Keratinocyte (primary cell): ENCODE results near the gene PRKCA. TPM values are rescaled to one million over a fixed set of nuclear protein-coding genes. Genes with fewer than 3 reads are reported as not detected.

ENCODE experiments used
- DNase-seq: peaks from one replicate; pipeline ENCODE4 v3.0.0-alpha.2; 2011; ENCODE audit warnings: low read depth, missing footprints, low spot score
- FAIRE-seq: peaks from 2 replicates; lab custom pipeline; 2011; peaks lifted over from hg19 to GRCh38; lab: Jason Lieb, UNC
- H2AFZ ChIP-seq: 2 replicates; pipeline ENCODE4 v1.6.0; 2012; ENCODE audit warnings: low read length, control low read depth, inconsistent platforms; ENCODE audit not compliant: control insufficient read depth
- H3K27ac ChIP-seq: 2 replicates; pipeline ENCODE4 v1.5.1; 2011; ENCODE audit warnings: low read length; ENCODE audit not compliant: control insufficient read depth, insufficient read depth
- H3K27me3 ChIP-seq: 3 replicates; pipeline ENCODE4 v1.6.0; 2011; ENCODE audit warnings: low read length; ENCODE audit not compliant: control insufficient read depth, insufficient read depth; ENCODE audit errors: extremely low read depth
- H3K36me3 ChIP-seq, 2 experiments: 2 replicates in 1 of 2; 3 replicates in 1 of 2; pipeline ENCODE4 v1.5.1; 2011; ENCODE audit warnings: low read length in 2 of 2, mild to moderate bottlenecking in 1 of 2; ENCODE audit not compliant: control insufficient read depth in 2 of 2, insufficient read depth in 2 of 2; ENCODE audit errors: extremely low read depth in 1 of 2
- H3K4me1 ChIP-seq: 3 replicates; pipeline ENCODE4 v1.5.1; 2011; ENCODE audit warnings: low read length; ENCODE audit not compliant: control insufficient read depth, insufficient read depth; ENCODE audit errors: extremely low read depth
- H3K4me2 ChIP-seq: 3 replicates; pipeline ENCODE4 v1.6.0; 2011; ENCODE audit warnings: low read depth, low read length; ENCODE audit not compliant: control insufficient read depth, insufficient read depth; ENCODE audit errors: extremely low read depth
- H3K4me3 ChIP-seq, 3 experiments: fragments of 200-600 bp in 1 of 3; sonication (generic) in 1 of 3; 2 replicates in 2 of 3; 3 replicates in 1 of 3; pipeline ENCODE4 v1.5.1; 2011 to 2016; ENCODE audit warnings: low read length in 3 of 3, mild to moderate bottlenecking in 3 of 3, control low read depth in 2 of 3, inconsistent platforms in 1 of 3, low read depth in 1 of 3, mixed read lengths in 1 of 3, mixed run types in 1 of 3, moderate library complexity in 1 of 3; ENCODE audit not compliant: control insufficient read depth in 2 of 3, insufficient read depth in 2 of 3; ENCODE audit errors: extremely low read depth in 1 of 3
- H3K79me2 ChIP-seq: 2 replicates; pipeline ENCODE4 v1.6.0; 2012; ENCODE audit warnings: low read length; ENCODE audit not compliant: control insufficient read depth, insufficient read depth
- H3K9ac ChIP-seq: 3 replicates; pipeline ENCODE4 v1.6.0; 2011; ENCODE audit warnings: low read length; ENCODE audit not compliant: control insufficient read depth, insufficient read depth; ENCODE audit errors: extremely low read depth
- H3K9me1 ChIP-seq: 3 replicates; pipeline ENCODE4 v1.6.0; 2011; ENCODE audit warnings: low read length; ENCODE audit not compliant: control insufficient read depth, insufficient read depth; ENCODE audit errors: extremely low read depth
- H3K9me3 ChIP-seq: 2 replicates; pipeline ENCODE4 v1.5.1; 2012; ENCODE audit warnings: low read depth, low read length; ENCODE audit not compliant: control insufficient read depth
- H4K20me1 ChIP-seq: 3 replicates; pipeline ENCODE4 v1.6.0; 2011; ENCODE audit warnings: low read length; ENCODE audit not compliant: control insufficient read depth, insufficient read depth; ENCODE audit errors: extremely low read depth
- EZH2 ChIP-seq: IDR thresholded peaks from one replicate; pipeline ENCODE4 v1.6.1; 2012; ENCODE audit warnings: inconsistent platforms, mild to moderate bottlenecking, low read length, moderate library complexity
- dilution Hi-C: fragments of 300-500 bp; cut with MboI; formaldehyde crosslinking; loops from one replicate; pipeline ENCODE4 v1.7.0; 2020; ENCODE audit warnings: low sequenced_read_pairs; ENCODE audit not compliant: extremely low pct_ligation_motif_present
- polyA plus RNA-seq, 5 experiments: library from polyadenylated mRNA; depleted of rRNA in 3 of 5; stranded (reverse) in 3 of 5; stranded (forward) in 1 of 5; unstranded in 1 of 5; fragments of >200 nt; gene quantifications; 1 replicate in 1 of 5; 2 replicates in 3 of 5; 3 replicates in 1 of 5; pipeline versions ENCODE4 v1.2.1 to v1.2.3, GENCODE V29; 2011 to 2012; ENCODE audit warnings: missing spikeins in 2 of 5, low read depth in 1 of 5, low replicate concordance in 1 of 5
- TF ChIP-seq, protein P1 (sequence below), 3 experiments: IDR thresholded peaks in 1 of 3; conservative IDR thresholded peaks in 1 of 3; optimal IDR thresholded peaks in 1 of 3; 2 replicates in 2 of 3; 3 replicates in 1 of 3; pipeline versions ENCODE3 to v1.5.1; 2011; ENCODE audit warnings: low read length in 3 of 3, mild to moderate bottlenecking in 3 of 3, moderate library complexity in 2 of 3, control low read depth in 1 of 3, inconsistent platforms in 1 of 3; ENCODE audit not compliant: insufficient read depth in 2 of 3; ENCODE audit errors: extremely low read depth in 1 of 3

Gene PRKCA
- polyA plus RNA-seq, 1 donor (not counting 4 experiments of a cell fraction or from before 2014, with no cell fraction given) = 3.6 TPM

DNA sequence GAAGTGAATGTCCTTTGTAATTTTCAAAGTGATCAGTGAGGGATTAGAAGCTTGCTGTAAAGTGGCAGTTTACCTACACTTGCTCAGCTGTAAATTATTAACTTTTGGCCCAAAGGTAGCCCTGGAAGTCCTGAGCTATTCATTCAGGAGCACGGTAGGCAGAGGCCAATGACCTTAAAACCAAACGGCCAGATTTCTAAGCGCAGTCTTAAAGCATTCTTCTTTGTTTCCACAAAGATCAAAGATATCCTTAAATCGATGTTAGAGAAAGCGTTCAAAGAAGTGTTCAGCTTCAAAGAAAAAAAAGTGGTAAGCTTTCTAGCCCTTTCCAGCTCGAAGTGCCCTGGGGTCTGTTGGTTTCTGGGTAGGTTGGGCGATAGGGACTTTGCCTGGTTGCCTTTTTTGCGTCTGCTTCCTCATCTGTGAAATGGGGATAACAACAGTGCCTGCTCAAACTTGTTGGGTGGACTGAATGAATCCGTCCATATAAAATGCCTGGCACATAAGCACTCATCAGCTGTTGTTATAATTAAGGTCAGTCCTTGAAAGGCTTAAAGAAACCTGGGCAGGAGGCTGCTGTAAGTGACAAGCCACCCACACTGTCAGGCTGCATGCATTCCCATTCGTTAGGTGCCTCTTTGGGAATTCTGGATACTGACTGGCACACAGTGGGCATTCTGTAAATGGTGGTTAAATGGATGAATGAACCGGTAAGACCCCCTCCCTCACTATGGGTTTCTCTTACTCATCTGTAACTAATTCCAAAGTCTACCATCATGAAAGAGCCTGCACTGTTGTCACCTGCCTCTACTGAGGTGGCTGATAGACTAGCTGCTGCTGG is 113.2 kb downstream of the PRKCA start:
- no peak overlapping the region for H3K4me3 ChIP-seq
- dilution Hi-C loops = no loop called here

DNA sequence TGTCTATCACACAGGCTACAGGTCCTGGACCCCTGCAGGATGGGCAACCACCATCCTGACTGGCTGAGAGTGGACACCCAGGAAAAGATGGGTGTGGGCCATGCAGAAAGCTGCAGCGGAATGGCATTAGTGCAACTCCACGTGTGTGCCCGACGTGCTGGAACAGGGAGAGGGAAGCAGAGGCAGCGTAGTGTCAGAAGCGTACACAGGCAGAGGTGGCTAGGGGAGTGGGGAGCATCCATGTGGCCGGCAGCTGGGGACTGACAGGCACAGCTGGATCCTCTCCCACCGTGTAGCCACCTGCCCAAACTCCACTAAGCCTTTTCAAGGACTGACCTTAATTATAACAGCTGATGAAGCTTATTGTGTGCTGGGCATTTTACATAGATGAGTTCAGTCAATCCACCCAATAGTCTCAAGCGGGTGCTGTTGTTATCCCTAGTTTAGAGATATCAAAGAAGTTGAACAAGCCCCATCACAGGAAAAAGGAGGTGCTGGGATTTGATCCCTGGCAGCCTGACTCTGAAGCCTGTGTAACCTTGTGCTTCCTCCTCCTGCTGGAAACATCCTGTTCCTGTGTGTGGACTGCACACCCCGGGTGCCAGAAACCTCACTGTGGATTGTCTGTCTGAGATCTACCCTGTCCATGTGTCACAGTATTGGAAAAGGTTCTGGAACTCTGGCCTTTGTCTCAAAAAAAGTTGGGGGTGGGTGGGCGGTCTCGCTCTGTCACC is 114.0 kb downstream of the PRKCA start:
- no peak for DNase-seq
- Histone ChIP-seq H4K20me1 (no peaks in the 10 kb centered on the region), H2AFZ (no peak overlapping the region), H3K79me2 (peaks cover 3% of the 10 kb centered on the region), H3K36me3 (no peaks in the 10 kb centered on the region), H3K27ac (no peak overlapping the region), H3K4me2 (no peak overlapping the region), H3K9me3 (no peaks in the 10 kb centered on the region), H3K9me1 (no peaks in the 10 kb centered on the region), H3K27me3 (no peaks in the 10 kb centered on the region), H3K4me1 (peaks cover 16% of the 10 kb centered on the region), H3K9ac (no peak overlapping the region), H3K4me3 (no peak overlapping the region)
- no peak for FAIRE-seq
- TF ChIP-seq EZH2 = no peak
- TF ChIP-seq, protein P1, sequence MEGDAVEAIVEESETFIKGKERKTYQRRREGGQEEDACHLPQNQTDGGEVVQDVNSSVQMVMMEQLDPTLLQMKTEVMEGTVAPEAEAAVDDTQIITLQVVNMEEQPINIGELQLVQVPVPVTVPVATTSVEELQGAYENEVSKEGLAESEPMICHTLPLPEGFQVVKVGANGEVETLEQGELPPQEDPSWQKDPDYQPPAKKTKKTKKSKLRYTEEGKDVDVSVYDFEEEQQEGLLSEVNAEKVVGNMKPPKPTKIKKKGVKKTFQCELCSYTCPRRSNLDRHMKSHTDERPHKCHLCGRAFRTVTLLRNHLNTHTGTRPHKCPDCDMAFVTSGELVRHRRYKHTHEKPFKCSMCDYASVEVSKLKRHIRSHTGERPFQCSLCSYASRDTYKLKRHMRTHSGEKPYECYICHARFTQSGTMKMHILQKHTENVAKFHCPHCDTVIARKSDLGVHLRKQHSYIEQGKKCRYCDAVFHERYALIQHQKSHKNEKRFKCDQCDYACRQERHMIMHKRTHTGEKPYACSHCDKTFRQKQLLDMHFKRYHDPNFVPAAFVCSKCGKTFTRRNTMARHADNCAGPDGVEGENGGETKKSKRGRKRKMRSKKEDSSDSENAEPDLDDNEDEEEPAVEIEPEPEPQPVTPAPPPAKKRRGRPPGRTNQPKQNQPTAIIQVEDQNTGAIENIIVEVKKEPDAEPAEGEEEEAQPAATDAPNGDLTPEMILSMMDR (optimal IDR thresholded peaks at IDR 0.05 in 1 of 3, IDR thresholded peaks at IDR 0.05 in 1 of 3, conservative IDR thresholded peaks at IDR 0.05 in 1 of 3; ENCODE audit: extremely low read depth in 1 of 3, insufficient read depth in 2 of 3, low read length in 3 of 3) = no peak
- dilution Hi-C loops = no loop called here

More for the DNA sequence above, 113.2 kb downstream of the PRKCA start:
- Histone ChIP-seq H3K4me2 (no peak overlapping the region), H2AFZ (no peak overlapping the region), H3K9me1 (no peaks in the 10 kb centered on the region), H3K79me2 (peaks cover 3% of the 10 kb centered on the region), H3K4me1 (peaks cover 16% of the 10 kb centered on the region), H3K27ac (no peak overlapping the region), H3K27me3 (no peaks in the 10 kb centered on the region), H3K36me3 (no peaks in the 10 kb centered on the region), H3K9me3 (no peaks in the 10 kb centered on the region), H3K9ac (no peak overlapping the region), H4K20me1 (no peaks in the 10 kb centered on the region)
- no peak for DNase-seq
- FAIRE-seq = no peak
- TF ChIP-seq, protein P1 (optimal IDR thresholded peaks at IDR 0.05 in 1 of 3, IDR thresholded peaks at IDR 0.05 in 1 of 3, conservative IDR thresholded peaks at IDR 0.05 in 1 of 3; ENCODE audit: extremely low read depth in 1 of 3, insufficient read depth in 2 of 3, low read length in 3 of 3) = no peak
- no peak for TF ChIP-seq EZH2
